ENCODE measurements around the gene C1orf50.
"Not testable (repeated sequence)": the region's sequence is repeated elsewhere in the genome, so short reads cannot be mapped to it uniquely, and the experiment has no call there.

Gene C1orf50

GRCh38 chr1:42766741-42767509, at the start of gene C1orf50, which contains the start of gene P3H1:
C1orf50 (plus strand) TSS chr1:42767249; CDS start chr1:42767312, 63 bp downstream.
P3H1 (minus strand) TSS chr1:42767028; CDS start chr1:42766971, 57 bp downstream.
- DNase-seq, result peak; percentile 98

DNA sequence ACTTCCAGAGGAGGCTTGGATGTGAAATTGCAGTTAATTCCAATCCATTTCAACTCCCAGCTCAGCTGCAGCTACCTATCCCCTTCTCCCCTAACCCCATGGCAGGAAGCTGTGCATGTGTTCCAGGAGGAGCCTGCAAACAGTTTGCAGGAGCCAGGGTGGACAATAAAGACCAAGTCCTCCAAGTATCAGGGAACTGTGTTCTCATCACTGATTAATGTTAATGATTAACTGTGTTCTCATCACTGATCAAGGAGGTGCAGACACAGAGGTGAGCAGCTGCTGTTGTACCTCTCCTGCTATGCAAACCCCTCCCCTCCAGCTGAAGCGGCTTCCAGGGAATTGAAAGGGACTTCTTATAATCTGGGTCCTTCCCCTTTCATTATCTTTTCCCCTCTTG, 46.2 kb upstream of the C1orf50 start:
- DNase-seq, result no peak

- DNase-seq, result no peak
Measured at GRCh38 chr1:42721926-42722325, 45.1 kb upstream of the C1orf50 start.

DNA sequence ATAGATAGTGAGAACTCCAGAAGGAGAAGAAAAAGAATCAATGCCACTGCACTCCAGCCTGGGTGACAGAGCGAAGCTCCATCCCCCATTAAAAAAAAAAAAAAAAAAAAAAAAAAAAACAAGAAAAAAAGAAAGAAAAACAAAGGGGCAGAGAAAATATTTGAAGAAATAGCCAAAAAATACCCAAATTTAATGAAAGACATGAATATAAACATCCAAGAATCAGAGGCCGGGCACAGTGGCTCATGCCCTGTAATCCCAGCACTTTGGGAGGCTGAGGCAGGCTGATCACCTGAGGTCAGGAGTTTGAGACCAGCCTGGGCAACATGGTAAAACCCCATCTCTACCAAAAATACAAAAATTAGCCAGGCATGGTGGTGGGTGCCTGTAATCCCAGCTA, 44.6 kb upstream of the C1orf50 start:
- DNase-seq, result not testable (repeated sequence)

DNA sequence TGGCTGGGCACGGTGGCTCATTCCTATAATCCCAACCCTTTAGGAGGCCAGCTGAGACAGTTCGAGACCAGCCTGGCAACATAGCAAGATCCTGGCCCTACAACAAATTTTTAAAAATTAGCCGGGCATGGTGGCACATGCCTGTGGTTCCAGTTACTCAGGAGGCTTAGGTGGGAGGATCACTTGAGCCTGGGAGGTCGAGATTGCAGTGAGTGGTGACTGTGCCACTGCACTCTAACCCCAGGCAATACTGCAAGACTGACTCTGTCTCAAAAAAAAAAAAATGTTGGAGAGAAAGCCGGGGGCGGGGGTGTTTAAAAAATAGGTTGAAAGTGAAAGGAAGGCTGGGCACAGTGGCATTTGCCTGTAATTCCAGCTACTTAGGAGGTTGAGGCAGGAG, 43.5 kb upstream of the C1orf50 start:
- DNase-seq, result no peak

- not testable (repeated sequence) for DNase-seq
Measured at GRCh38 chr1:42725820-42726219, 41.2 kb upstream of the C1orf50 start.

GRCh38 chr1:42730002-42730401, 37.0 kb upstream of the C1orf50 start:
- DNase-seq, result no peak

- no peak for DNase-seq
Measured at GRCh38 chr1:42730988-42731387, 36.1 kb upstream of the C1orf50 start.

GRCh38 chr1:42731585-42731984, 35.5 kb upstream of the C1orf50 start:
- DNase-seq, result no peak

DNA sequence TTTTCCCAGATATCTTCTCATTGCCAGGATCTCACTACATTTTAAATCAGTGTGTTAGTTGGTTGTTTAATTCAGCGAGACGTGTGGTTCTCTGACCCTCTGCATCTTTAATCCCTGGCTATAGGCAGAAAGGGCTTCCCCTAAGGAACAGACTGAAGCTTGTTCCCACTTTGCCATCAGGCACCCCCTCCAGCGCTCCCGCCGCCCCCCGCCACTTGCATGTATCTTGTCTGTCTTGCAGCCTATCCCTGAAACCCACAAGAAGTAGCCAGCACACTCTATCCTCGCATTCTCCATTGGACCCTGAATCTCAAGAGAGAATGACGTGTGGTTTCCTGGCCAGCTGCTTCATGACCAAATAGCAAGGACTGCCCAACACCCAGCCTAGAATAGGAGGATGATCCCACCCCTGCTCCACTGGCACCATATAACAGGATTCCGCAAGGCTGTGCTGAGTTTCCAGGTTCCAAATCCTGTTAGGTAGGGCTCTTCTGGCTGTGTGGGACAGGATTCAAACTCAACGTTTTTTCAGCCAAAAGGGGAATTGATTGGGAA, 34.8 kb upstream of the C1orf50 start:
- DNase-seq, result no peak

DNA sequence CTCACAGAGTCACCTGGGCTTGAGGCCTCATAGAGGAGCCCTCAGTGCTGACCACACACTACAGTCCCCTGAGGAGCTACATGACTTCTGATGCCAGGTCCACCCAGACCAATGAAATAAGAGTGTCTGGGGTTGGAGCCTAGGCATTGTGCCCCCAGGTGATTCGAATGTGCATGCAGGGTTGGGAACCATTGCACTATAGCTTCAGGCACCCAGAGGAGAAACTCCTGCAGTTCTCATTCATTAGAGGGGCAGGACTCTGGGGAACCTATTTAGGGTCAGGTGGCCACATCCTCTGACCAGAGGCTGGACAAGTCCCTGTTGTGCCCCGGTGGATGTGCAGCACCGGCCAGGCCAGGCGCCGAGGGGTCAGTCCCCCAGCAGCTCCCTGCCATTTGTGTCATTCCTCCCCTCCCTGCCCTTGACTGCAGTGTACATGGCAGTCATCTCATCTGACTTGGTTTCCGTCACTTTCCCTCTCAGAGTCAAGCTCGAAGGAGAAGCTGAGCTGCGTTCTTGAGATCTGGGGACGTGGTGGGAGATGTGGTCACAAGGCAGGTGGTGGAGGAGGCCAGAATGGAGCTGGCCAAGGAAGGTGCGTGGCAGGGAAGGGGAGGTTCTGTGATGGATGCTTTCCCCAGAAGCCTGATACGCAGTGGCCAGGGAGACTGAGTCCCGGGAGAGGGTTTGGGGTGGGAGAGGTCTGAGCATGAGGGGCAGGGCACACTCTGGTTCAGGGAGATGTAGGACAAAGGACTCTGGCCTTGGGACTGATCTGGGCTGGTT, 33.4 kb upstream of the C1orf50 start:
- no peak for DNase-seq

DNA sequence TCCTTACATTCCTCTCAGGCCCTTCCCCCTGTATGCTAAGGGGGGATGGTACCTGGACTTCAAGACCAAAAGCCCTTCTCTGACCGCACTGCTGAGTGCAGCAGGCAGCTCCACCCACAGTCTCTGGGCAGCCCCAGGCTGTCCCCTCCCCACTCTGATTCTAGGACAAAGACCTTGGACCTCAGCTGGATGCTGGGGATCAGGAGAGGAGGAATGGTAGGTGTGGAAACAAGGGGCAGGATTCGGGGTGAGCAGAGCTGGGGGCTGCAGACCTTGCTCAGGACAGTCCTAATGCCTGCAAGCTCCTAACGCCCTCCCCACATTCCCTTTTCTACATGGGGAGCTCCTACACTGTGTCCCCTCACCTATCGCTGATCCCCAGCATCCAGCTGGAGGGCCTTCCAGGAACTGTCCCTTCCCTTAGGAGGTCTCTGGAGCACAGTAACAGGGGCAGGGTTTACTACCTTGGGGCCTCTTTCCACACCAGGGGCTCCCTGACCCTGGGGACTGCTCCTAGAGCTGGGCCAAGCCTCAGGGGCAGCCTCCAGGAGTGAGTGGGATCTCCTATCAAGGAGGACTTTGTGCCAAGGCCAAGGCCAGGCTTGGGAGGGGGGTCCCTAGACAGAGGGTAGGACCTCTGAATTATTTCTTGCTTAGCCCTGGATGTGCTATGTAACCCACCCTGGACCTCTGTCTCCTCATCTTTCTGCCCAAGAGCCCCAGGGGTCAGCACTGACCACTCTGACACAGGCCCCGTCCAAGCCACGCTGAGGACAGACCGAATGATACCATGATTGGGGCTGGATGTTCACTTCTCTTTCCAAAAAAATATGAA, 32.6 kb upstream of the C1orf50 start:
- no peak for DNase-seq

GRCh38 chr1:42735056-42735455, 32.0 kb upstream of the C1orf50 start:
- DNase-seq, result no peak

GRCh38 chr1:42735477-42736105, 31.5 kb upstream of the C1orf50 start:
- DNase-seq, result no peak

DNA sequence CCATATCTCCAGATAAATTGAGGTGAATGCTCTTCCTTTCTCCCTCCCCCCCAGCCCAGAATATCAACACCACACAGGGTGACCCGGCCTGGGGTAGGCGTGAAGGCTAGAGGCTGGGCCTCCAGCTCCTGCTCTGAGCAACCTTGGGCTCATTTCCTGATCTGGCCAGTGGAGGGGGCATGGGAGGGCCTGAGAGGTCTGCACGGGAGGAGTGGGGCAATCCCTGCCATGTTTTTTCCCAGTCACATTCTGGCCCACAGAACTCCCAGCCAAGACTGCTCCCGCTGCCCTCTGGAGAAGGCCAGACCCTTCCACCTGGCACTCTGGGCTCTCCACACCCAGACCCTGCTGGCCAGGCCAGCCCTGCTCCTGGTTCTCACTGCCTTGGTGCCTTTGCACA, 30.9 kb upstream of the C1orf50 start:
- no peak for DNase-seq

DNA sequence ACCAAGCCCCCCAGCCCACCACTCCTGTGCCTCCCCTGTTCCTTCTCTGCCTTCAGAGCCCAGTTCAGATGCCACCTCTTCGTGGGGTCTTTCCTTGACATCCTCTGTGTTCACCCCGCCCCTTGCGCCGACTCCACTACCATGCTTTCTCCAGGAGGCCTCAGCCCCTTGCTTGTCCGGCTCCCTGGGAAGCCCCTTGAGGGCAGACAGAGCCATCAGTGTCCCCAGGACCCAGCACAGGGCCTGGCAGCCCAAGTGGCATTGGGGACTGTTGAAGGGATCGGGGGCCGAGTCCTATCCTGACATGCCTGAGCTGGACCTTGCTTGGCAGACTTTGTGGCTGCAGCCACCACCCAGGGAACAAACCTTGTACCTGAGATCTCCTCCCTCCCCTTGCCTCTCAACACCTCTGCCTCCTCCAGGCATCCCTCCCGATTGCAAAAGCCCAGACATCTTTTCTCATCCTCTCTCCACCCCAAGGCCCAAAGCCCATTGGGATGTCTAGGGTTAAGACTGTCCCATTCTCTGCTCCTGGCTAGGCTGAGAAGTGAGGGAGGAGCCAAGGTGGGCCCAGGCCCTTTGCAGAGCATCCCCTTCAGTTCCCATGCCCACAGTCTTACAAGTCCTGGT, 30.4 kb upstream of the C1orf50 start:
- DNase-seq, result no peak

DNA sequence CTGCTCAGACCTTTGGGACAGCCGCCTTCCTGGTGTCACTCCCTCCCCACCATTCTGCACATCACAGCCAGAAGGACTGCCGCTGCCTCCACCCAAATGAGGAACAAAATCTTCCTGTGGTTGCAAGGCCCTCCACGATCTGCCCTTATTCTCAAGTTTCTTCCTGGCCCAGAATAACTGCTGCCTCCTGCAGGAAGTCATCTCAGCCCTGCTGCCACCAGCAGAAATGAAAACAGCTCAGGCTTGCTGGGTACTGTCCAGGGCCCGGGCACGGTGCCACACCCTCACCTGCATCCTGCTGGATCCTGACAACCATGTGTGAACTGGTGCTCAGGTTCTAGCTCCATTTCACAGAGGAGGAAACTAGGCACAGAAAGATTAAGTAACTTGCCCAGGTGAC, 29.8 kb upstream of the C1orf50 start:
- DNase-seq, result no peak

- no peak for DNase-seq
Measured at GRCh38 chr1:42737986-42738677, 28.9 kb upstream of the C1orf50 start.

DNA sequence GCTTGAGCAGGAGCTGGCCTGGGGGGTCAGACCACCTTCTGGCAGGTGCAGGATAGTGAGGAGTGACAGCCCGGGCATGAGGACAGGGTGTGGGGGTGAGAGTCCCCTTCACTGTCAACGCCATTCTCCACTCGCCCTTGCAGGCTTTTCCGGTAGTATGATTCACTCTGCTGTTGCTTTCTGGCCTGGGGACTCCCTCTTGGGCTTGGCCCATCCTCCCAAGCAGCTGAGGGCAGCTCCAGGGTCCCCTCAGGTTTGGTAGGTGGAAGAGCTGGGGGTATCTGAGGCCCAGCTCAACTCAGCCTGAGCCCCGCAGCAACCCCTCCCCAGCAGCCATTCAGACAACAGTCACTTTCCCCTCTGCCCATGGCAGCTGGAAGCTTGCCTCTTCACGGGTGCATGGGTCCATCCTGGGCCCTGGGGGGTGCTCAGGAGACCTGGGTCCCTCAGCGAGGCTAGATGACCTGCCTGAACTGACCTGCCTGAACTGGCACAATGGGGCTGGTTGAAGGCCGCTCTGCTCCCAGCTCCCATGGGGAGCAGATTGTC, 28.3 kb upstream of the C1orf50 start:
- no peak for DNase-seq

- no peak for DNase-seq
Measured at GRCh38 chr1:42739753-42740700, 27.0 kb upstream of the C1orf50 start, which contains the start of gene CLDN19. CLDN19 (minus strand) TSS chr1:42740236; CDS start chr1:42740063, 173 bp downstream.
